Glutamatergic neuron (in vitro differentiated cells): ENCODE results near the gene TTC24. TPM values are rescaled to one million over a fixed set of nuclear protein-coding genes. Genes with fewer than 3 reads are reported as not detected.
A peak's percentile ranks its signal among the peaks of the same experiment; 100 is the strongest.

Source experiments
- DNase-seq: peaks from one replicate; pipeline ENCODE4 v3.0.0; 2022
- H3K27ac Mint-ChIP-seq: one replicate; pipeline ENCODE4 v1.8.0; 2020; ENCODE audit warnings: mild to moderate bottlenecking, mixed read lengths, inconsistent platforms; ENCODE audit not compliant: unreplicated experiment
- H3K27me3 Mint-ChIP-seq: one replicate; pipeline ENCODE4 v1.8.0; 2020; ENCODE audit warnings: mild to moderate bottlenecking, moderate library complexity, mixed read lengths, inconsistent platforms; ENCODE audit not compliant: unreplicated experiment
- H3K36me3 Mint-ChIP-seq: one replicate; pipeline ENCODE4 v1.8.0; 2020; ENCODE audit warnings: mild to moderate bottlenecking, mixed read lengths, inconsistent platforms; ENCODE audit not compliant: unreplicated experiment
- H3K4me1 Mint-ChIP-seq: one replicate; pipeline ENCODE4 v1.8.0; 2020; ENCODE audit warnings: mild to moderate bottlenecking, low read depth, mixed read lengths, inconsistent platforms; ENCODE audit not compliant: unreplicated experiment
- H3K4me3 Mint-ChIP-seq: one replicate; pipeline ENCODE4 v1.8.0; 2020; ENCODE audit warnings: mild to moderate bottlenecking, mixed read lengths, inconsistent platforms; ENCODE audit not compliant: unreplicated experiment
- H3K9me3 Mint-ChIP-seq: one replicate; pipeline ENCODE4 v1.8.0; 2020; ENCODE audit warnings: mild to moderate bottlenecking, moderate library complexity, mixed read lengths, inconsistent platforms; ENCODE audit not compliant: unreplicated experiment
- CTCF ChIP-seq: fragments of 200-600 bp; sonication (generic); IDR thresholded peaks from one replicate; pipeline ENCODE4 v1.5.0; 2021; ENCODE audit not compliant: partially characterized antibody, unreplicated experiment
- total RNA-seq: library from RNA; stranded (reverse); fragmentation: NEBNext Ultra II Directional; extraction: Animal tissue kit (Norgen Biotek cat#: 25700); gene quantifications from one replicate; pipeline ENCODE4 v1.2.1, GENCODE V29; 2021; ENCODE audit not compliant: unreplicated experiment

TTC24 gene
- total RNA-seq, 1 donor from 2014 or later = not detected

GRCh38 chr1:156581661-156582387 lies 2.3 kb downstream of the TTC24 start:
- no peak overlapping the region for H3K27ac Mint-ChIP-seq
- peaks cover 13% of the 10 kb centered on the region for H3K27me3 Mint-ChIP-seq
- H3K4me3 Mint-ChIP-seq = no peak overlapping the region
- no peak for DNase-seq
- H3K36me3 Mint-ChIP-seq = no peaks in the 10 kb centered on the region
- H3K4me1 Mint-ChIP-seq = peaks cover 11% of the 10 kb centered on the region
- TF ChIP-seq CTCF = no peak
- no peaks in the 10 kb centered on the region for H3K9me3 Mint-ChIP-seq

DNA sequence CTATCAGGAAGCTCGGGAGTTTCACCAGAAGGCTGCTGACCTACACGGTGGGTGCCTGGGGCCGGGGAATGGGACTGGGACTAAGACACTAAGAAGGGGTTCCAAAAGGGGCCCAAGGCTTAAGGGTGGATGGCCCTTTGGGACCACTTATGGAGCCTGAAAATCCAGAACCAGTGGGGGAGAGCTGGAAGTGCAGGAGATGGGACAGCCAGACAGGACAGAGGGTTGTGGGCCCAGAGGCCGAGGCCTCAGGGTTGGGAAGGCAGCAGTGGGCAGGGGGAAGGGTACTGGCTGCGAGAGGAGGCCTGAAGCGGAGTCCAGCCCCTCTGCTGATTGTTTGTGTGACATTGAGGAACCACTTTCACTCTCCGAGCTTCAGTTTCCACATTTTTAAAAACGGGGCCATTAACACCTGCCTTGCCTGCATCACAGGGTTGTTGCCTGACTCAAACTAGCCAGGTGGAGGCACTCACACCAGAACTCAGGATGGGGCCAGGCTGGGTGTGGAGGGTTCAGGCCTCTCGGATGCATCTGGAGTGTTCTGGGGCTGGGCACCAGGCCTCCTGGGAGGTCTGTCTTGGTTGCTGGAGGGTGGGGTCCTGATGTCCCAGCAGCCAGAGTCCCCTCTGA lies 3.0 kb downstream of the TTC24 start:
- H3K36me3 Mint-ChIP-seq = no peaks in the 10 kb centered on the region
- no peak for DNase-seq
- H3K4me3 Mint-ChIP-seq = no peak overlapping the region
- TF ChIP-seq CTCF = no peak
- H3K27ac Mint-ChIP-seq = no peak overlapping the region
- peaks cover 13% of the 10 kb centered on the region for H3K27me3 Mint-ChIP-seq
- peaks cover 11% of the 10 kb centered on the region for H3K4me1 Mint-ChIP-seq
- no peaks in the 10 kb centered on the region for H3K9me3 Mint-ChIP-seq

- Mint-ChIP-seq H3K27ac (no peak overlapping the region), H3K9me3 (peaks cover 2% of the 10 kb centered on the region), H3K4me3 (peak overlapping the region; percentile 76)
These were observed 4.5 kb downstream of the TTC24 start for GRCh38 chr1:156583821-156584622.

DNA sequence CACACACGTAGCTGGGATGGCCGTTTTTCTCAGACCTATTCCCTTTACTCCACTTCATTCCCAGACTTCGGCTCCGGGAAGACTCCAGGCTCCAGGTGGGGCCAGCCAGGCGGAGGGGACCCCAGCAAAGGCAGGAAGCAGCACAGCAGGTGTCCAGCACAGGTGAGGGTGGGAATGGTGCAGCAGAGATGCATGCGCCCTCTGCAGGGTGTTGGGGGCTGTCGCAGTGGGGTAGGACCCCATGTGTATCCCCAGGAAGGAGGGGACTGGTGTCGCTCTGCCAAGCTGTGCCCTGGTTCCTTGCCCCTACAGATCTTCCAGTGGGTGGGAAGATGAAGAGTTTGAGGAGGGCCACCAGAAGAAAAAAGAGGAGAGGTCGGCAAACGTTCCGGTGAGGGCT lies 5.3 kb downstream of the TTC24 start:
- DNase-seq = peak; percentile 40
- TF ChIP-seq CTCF = no peak
- Mint-ChIP-seq H3K9me3 (peaks cover 2% of the 10 kb centered on the region), H3K27me3 (peaks cover 9% of the 10 kb centered on the region), H3K4me1 (peaks cover 4% of the 10 kb centered on the region), H3K36me3 (no peaks in the 10 kb centered on the region), H3K27ac (no peak overlapping the region), H3K4me3 (no peak overlapping the region)

More at GRCh38 chr1:156583821-156584622, 4.5 kb downstream of the TTC24 start:
- peak; percentile 92 for TF ChIP-seq CTCF
- H3K27me3 Mint-ChIP-seq = peaks cover 9% of the 10 kb centered on the region
- H3K36me3 Mint-ChIP-seq = no peaks in the 10 kb centered on the region
- peaks cover 4% of the 10 kb centered on the region for H3K4me1 Mint-ChIP-seq
- DNase-seq = peak; percentile 65
